NOMO-1 (cell line): ENCODE results near the gene TNFRSF12A.

Source experiments
- DNase-seq, 2 experiments: peaks; one replicate each; lab custom pipeline; 2025; ENCODE audit not compliant: unreplicated experiment in 2 of 2; lab: John Stamatoyannopoulos, UW

The TNFRSF12A gene

DNA sequence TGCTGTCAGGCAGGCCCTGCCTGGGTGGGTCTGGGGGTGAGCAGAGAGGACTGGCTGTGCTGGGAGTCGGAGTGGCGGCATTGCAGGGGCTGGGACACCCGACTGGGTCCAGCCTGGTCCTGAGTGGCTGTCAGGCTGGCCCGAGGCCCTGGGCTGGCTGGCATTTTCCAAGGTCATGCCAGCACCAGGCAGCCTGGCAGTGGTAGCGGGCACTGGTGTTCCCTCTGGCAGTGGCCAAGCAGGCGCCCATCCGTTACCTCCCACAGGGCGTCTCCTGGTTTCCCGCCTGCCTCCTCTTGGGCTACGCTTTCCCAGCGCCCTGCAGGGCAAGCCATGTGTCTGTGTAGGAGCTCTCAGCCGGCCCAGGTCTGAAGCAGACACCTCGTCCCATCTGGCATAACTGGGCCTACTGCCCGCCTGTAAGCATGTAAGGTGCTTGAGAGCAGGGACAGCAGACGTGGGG lies 34.2 kb upstream of the TNFRSF12A start:
- DNase-seq: no peak

DNA sequence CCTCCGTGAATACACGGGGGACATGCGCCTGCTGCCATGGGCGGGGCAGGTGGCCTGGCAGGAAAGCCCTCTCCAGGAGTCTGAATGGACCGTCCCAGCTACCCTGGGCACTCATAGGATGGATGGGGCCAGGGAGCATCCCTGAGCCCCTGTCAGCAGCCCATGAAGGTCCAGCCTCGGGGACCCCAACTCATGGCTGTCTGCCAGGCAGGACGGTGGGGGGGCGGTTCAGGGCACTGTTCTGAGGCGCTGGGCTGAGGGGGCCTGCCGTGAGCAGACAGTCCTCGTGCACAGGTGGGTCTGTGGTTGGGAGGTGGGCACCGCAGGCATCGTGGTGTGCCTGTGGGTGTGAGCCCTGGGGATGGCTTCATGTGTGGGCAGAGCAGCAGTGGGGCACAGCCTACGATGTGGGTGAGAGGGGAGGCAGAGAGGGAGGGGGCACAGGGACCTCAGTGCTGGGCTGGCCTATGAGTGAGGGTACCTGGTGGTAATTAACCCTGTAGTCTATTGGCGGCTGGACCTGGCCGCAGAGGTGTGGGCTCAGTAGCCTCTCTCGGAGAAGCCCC lies 33.5 kb upstream of the TNFRSF12A start:
- DNase-seq: no peak

DNA sequence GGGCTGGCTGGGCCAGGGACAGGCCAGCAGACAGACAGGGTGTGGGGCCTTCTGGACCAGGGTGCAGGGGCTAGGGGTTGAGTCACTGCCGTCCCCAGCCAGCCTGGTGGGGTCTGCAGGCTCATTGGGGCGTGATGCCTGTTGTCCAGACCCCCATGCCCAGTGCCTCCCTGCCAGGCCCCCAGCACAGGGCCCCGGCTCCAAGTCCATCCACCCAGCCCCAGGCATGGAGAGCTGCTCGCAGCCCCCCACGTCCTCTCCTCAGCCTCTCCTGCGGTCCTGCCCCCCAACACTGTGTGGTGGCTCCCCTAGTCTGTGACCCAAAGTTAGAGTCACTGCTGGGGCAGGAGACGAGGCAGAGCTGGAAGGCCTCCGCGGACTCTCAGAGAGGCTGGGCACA lies 32.9 kb upstream of the TNFRSF12A start:
- DNase-seq: no peak

DNA sequence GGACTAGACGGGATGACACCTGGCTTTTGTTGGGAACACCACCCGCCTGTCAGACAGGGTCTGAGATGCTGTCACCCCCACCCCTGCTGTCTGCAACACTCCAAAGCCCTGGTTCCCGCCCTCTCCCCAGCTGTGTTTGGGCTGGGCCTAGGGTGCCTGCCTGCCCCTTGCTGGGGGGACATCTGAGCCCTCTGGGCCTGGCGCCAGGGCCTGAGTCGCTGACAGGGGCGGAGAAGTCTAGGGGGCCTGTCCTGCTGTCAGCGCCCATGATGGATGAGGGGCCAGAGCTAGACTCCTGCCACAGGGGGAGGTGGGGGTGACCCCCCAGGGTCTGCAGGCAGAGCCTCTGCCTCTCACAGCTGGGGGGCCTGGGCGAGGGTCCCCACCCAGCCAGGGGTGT lies 32.3 kb upstream of the TNFRSF12A start:
- DNase-seq: no peak

DNA sequence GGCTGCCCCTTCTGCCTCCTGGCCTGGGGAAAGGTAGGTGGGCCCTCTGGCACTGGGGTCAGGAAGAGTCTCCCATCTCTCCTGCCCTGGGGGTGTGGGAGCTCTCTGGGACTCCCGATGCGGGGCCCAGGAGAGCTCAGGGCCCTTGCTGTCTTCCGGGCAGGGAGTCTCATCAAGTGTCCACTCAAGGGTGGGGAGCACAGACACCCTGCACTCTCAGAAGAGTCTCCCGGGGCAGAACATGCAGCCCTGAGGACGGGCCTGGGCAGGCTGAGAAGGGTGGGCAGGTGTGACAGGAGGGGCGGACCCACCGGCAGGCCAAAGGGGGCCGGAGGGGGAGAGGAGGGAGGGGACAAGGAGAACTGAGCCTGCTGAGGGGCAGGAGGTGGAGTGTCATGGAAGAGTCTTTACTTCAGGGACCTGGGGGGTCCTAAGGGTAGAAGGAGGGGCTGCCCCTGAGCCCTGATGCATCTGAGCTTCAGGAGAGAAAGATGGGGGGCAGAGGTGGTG lies 31.5 kb upstream of the TNFRSF12A start:
- no peak for DNase-seq

DNA sequence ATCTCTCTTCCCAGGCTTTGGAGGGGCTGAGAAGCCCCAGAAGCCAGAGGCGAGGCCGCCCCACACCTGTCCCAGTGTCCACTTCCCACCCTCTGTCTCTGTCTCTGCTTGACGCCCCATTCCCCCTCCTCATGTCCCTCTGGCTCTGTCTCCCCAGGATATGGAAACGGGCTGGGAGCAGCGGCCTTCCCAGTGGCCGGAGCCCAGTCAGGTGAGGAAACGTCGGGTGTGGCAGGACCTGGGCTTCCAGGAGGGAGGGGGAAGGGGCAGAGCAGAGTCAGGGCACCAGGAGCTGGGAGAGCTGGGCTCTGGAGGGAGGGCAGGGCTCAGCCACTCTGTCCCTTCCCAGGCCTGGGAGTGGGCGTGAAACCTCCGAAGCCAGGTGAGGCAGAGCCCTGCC lies 29.3 kb upstream of the TNFRSF12A start:
- no peak for DNase-seq

DNA sequence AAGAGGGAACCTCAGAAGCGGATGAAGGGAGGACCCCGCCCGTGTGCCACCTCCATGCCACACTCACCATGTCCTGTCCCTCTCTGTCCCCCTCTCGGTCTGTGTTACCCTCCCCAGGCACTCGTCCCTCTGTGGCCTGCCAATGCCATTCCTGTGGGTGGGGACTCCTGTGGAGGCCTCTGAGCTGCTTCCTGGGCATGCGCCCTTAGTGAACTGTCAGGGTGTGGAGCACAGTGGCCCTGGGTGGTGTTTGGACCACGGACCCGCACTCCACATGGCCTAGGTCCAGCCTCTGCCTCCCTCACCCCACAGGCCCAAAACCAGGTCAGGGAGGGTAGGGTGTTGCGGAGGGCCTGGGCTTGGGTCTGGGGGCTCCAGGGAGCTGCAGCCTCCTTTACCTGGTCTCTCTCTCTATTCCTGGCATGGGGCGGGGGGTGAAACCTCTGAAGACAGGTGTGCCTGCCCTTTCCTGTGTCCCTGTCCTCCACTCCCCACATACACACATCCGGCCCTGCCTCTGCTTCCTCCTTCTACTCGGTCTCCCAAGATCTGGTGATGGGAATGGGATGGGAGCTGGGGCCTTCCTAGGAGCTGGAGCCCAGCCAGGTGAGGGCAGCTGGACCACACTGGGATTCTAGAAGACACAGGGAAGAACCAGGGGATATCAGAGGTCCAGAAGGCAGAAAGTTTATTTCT lies 28.5 kb upstream of the TNFRSF12A start:
- DNase-seq: no peak

DNA sequence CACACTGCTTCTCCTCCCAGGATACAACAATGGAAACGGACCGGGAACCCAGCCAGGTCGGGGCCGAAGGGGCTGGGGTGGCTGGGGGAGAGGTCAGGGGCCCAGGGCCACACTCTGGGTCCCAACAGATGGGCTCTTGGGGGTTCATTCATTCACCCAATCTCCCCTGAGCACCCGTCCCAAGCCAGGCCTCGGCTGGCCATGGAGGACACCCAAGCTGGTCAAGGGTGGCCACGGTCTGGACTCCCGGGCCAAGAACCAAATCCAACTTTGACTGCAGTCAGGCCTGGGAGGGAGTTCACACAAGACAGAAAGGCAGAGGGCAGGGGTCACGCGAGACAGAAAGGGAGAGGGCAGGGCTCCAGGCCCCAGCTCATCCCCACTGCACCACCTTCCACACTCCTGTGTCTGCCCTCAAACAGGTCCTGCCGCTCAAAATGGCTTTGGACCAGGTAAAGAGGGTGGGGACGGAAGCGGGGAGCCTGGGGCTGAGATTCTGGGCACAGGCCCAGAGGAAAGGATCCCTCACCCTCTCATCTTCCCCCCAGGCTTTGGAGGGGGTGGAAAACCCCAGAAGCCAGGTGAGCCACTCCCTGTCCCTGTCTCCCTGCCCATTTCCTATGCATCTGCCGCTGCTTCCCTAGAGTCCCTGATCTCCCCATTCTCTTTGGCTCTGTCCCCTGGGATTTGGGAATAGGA lies 27.6 kb upstream of the TNFRSF12A start:
- no peak for DNase-seq

DNA sequence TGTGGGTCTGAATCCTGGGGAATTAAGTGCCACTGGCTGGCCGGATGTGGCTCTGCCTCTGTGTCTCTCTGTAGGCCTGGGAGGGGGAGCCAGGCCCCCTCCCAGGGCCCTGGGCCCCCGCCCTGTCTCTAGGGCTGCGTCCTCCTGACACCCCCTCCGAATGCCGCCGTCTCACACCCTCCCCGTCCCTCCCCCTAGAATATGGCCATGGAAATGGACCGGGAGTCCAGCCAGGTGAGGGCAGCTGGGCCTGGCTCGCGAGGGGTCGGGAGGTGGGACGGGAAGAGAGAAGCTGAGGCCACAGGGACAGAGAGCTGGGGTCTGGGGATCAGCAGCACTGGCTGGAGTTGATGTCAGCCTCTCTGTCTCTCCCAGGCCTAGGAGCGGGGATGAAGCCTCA lies 23.9 kb upstream of the TNFRSF12A start:
- DNase-seq: no peak

DNA sequence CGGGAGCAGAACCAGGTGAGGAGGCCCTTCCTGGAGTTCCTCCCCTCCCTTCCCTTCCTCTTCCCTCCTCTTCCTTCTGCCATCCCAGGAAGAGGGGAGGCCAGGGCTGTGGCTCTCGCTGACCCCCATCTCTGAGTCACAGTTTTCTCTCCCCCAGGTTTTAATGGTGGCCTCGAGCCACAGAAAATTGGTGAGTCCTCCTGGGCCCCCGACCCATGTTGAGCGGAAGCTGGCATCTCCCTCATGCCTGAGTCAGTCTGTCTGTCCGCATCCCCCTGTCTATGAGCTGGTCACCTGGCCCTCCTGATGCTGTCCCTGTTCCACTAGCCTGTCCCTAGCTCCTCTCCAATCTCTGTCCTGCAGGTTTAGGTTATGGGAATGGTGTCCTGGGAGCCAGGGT lies 20.2 kb upstream of the TNFRSF12A start:
- DNase-seq: no peak

DNA sequence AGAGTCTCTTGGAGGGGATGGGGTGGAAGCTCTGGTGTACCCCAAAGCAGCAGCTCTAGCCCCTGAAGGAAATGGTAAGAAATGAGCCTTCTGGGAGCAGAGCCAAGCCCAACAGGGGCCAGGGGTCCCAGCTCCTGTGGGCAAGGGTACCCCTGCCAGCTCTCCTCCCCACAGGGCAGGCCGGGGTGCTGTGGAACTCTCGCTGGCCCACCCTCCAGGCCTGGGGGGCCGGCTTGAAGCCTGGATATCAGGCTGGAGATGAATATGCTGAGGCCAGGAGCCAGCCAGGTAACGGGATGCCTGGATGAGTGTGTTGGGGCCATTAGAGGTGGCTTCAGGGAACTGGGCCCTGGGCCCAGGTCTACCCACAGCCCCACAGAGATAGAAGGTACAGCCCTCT lies 19.6 kb upstream of the TNFRSF12A start:
- DNase-seq: no peak

DNA sequence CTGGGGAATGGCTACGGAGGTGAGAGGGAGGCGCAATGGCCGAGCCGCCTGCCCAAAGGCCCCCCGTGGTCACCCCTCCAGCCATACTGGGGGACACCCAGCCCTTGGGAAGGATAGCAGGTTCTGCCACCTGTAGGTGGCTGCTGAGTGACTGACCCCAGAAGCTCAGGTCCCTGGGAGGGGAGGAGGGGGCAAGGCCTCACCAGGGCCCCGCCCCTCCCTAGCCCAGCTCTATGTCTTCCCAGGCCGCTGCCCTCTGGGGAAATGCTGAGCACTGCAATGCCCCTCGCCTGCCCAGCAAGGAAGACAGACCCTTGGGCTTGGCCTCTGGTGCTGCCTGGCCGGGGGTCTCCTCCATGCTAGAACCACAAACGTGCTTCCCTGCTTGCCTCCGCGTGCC lies 18.9 kb upstream of the TNFRSF12A start:
- no peak for DNase-seq

DNA sequence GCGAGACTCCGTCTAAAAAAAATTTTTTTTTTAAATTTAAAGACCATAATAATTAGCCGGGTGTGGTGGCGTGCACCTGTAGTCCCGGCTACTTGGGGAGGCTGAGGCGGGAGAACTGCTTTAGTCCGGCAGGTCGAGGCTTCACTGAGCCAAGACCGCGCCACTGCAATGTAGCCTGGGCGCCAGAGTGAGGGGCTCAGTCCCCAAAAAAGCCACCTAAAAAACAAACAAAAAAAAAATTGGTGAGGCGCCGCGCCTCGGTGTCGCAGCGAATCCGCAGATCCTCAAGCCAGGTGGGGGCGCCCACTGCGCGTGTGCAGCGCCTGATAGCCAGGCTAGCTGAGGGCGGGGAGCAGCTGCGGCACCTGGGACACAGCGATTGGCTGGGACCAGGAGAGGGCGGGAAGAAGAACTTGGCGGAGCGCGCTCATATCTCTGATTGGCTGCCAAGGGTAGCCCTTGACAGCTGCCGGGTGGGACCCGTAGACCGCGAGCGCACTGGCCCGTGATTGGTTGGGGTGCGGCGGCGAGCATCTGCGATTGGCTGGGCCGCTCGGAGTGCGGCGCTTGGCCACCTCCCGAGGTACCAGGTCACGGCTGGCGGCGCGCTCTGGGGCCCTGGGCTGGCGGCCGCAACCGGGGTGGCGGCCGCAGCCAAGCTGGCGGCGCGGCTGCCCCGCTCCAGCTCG lies 16.4 kb upstream of the TNFRSF12A start:
- DNase-seq: peak; percentile 99

DNA sequence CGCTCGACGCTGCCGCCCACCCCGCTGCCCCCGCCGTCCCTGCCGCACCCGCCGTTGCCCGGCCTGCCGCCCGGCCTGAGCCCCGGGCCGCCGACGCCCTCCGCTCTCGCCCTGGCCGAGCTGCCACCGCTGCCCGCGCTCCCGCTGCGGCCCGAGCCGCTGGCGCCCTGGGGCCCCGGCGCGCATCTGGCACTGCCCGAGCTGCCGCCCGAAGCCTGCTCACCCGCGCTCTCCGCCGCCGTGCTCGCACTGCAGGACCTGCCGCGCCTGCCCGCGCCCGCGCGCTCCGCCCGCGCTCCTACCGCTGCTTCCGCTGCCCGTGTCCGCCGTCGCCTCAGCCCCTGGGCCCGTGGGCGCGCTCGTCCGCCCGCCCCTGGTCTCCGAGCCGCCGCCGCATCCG lies 15.8 kb upstream of the TNFRSF12A start:
- no peak for DNase-seq

DNA sequence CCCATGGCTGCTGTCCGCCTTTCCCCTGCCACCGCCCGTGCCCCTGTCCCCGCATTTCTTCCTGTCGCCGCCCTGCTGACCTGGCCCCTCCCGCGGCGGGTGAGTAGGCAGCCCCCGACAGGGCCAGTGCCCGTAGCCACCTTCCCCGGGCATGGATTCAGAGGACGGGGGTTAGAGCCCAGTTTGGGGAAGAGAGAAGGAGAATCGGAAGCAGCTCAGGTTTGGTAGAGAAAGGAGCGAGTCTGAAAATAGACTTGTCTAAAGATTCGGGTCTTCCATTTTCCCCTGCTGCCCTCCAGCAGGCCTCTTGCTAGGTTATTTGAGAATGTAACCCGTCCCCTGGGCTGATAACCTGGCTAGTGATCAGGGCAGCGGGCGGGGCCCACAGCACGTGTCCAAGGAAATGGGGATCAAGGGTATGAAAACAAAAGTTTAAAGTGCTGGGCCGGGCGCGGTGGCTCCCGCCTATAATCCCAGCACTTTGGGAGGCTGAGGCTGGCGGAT lies 15.3 kb upstream of the TNFRSF12A start:
- DNase-seq: peak; percentile 25 to 26

DNA sequence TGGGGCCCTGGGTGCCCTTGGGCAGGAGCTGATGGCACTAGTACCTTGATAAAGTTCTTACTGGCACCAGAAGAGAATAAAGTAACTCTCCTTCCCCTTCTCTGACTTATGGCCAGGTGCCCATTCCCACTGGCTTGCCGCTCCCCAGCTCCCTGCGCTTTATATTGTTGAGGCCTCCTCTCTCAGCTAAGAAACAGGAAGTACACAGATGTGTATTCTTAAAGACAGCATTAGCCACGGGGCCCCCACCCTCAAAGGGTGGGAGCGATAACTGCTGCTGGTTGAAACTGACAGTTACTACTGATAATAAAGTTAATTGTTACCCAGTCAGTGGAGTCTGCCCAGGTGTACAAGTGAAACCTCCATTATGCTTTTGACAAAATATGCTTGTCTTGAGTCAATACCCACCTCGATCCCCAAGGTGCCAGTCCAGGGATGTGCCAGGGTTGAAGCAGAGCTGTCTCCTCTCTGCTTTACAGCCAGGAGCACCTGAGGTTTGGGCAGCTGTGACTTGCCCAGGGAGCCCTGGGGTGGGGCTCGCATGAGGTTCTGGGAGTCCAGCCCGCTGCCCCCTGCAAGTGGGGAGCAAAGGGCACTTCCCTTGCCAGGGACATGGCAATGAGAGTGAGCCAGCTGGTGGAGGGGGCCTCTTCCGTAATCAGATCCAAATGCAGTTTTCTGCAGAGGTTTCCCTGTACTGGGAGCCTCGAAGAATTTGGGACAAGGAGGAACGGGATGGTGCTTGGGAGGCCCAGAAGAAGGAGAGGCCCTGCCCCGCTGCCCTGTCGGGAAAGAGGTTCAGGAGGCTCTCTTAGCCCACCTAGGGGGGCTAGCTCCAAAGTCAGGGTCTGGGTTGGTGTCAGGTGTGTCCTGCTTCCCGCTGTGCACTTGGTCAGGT lies 12.9 kb upstream of the TNFRSF12A start:
- DNase-seq: peak; percentile 57 to 62

DNA sequence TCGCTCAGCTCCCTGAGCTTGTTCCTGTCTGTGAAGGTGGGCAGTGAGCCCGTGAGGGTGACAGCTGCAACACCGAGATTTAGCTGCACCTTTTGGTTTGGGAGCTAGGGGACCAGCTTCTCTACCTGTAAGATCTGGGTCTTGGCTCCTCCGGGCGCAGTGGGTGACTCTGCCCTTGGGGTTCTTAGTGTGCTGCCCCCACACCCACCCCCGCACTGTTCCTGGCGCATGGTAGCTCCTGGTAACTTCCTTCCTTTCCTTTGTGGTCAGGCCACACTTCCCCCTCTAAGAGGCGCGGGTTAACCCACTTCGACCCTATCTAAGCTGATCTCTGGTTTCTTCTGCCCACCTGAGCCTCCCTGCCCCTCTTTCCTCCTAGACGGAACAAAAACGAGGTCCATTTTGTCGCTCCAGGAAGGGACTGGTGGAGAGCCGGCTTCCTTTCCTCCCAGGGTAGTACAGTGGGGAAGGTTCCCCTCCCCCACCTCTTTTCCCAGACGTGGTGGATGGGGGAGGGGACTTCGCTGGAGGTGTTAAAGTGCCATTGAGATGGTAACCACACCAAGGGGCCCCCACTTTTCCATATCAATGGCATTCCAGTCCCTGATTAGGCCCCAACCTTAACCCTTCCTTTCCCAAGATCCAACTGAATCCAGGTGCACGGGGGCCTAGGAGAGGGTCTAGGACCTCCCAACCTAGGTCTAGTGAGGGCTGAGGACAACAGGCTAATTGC lies 12.0 kb upstream of the TNFRSF12A start:
- peak; percentile 35 to 80 for DNase-seq

DNA sequence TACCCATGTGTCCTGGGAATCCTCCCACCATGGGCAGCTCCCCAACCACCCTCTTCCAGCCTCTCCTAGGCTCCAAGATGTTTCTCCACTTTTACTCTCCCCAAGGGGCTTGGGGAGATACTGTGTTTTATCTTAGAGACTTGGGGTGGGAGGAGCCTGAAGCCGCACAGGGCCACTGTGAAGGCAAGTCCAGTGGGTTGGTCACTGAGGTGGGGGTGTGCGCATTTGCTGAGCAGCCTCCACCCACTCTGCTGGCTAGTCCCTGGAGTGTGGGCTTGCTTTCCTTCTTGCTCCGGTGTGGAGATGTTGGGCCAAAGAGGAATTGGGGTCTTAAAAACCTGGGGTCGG lies 11.5 kb upstream of the TNFRSF12A start:
- DNase-seq: no peak

DNA sequence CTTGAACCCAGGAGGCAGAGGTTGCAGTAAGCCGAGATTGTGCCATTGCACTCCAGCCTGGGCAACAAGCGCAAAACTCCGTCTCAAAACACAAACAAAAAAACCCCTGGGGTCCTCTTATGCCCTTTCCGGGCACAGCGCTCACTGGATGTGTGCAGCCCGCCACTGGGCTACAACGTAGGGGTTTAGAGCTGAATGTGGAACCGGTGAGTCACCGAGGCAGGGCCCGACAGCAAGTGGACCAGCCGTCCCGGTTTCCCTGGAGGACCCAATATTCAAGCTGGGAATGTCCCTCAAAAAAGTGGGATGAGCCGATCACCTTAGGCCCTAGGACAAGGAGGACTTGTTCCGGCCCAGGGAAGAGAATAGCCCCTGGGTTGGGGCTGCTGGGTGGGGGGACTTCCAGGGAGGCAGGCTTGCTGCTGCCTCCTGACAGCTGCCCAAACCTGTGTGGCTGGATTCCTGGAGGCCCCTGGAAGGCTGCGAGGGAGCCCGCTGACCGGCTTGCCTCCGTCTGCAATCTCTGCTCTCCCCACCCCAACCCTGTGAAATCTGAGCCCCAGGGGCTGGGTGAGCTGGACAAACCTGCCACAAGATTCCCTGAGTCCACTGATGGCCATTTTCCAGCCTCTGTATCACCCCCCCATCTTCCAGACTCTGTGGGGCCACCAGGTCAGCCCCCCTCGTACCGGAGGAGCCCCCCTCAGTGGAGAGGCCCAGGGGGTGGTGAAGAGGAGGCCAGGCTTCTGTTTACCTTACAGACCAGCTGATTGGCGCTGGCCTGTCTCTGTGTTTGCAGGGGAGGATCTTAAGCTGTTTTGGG lies 10.4 kb upstream of the TNFRSF12A start:
- DNase-seq: no peak
